ENCODE results near the gene ATF7IP2.

DNA sequence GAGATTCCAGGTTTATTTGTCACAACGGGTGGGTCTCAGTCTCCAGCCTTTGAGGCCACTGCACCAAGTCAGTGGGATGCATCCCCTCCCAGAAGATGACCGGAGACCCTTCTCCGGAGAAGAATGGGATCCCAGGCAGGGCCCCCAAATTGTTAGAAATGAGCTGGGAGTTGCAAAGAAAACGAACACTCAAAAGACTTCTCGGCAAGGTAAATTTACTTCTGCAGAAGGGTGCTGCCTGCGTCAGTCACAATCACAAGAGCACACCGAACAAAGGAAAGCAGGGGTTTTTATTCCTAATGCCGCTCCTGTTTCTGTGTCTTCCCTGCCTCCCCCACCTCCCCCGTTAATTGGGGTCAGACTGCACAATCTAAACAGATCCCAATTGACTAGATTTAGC is 61.4 kb downstream of the ATF7IP2 start:
- TF ChIP-seq JUN (CRISPR knock-in tag; IDR thresholded peaks at IDR 0.05) = no peak
- TF ChIP-seq NFATC3 (CRISPR knock-in tag; IDR thresholded peaks at IDR 0.05) = no peak
